ENCODE data around the gene FUT8. TPM values are rescaled to one million over a fixed set of nuclear protein-coding genes. Genes with fewer than 3 reads are reported as not detected.

The FUT8 gene
- total and polyA plus RNA-seq, 9 donors, result 18.1 to 51.1 (median 27.4) TPM

DNA sequence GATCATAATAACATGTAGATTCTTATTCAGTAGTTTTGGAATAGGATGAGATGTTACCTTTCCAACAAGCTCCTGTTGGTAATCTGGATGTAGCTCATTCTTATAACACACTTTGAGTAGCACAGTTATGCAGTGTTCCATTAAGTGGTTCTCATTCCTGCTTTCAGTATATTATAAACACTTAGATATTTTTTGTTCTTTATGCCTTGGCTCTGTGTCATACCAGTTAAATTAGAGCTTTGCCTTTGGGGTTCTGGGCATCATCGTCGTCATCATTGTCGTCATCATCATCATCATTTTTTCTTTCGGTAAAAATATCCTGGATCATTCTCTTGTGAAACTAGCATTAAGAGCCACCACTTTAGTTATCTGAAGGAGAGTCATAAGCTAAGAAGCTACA is 87.5 kb downstream of the FUT8 start:
- no peak for DNase-seq
- intact Hi-C loops (cut with DNase I), result no loop called here
- Histone ChIP-seq H3K4me1 (ENCODE audit: insufficient read depth) (peaks cover 2% of the 10 kb centered on the region), H3K27me3 (no peaks in the 10 kb centered on the region), H3K36me3 (no peaks in the 10 kb centered on the region), H3K4me3 (no peak overlapping the region), H3K9me3 (no peaks in the 10 kb centered on the region), H3K27ac (no peak overlapping the region)
- WGBS, 3 donors, result 98% methylated on average over 4 of the region's 4 CpGs
- TF ChIP-seq POLR2A (IDR thresholded peaks at IDR 0.05), result no peak
- no peak for TF ChIP-seq EP300 (IDR thresholded peaks at IDR 0.05)

- H3K27ac ChIP-seq, result no peak overlapping the region
- H3K36me3 ChIP-seq, result no peaks in the 10 kb centered on the region
- no peaks in the 10 kb centered on the region for H3K27me3 ChIP-seq
- H3K4me3 ChIP-seq, result no peak overlapping the region
- no peak for DNase-seq
- H3K4me1 ChIP-seq (ENCODE audit: insufficient read depth), result peaks cover 2% of the 10 kb centered on the region
- intact Hi-C loops (cut with DNase I), result no loop called here
- no peaks in the 10 kb centered on the region for H3K9me3 ChIP-seq
- no peak for TF ChIP-seq EP300 (IDR thresholded peaks at IDR 0.05)
- TF ChIP-seq POLR2A (IDR thresholded peaks at IDR 0.05), result no peak
- no peak for TF ChIP-seq CTCF (IDR thresholded peaks at IDR 0.05)
These were observed 88.8 kb downstream of the FUT8 start for GRCh38 chr14:65501328-65501727.

DNA sequence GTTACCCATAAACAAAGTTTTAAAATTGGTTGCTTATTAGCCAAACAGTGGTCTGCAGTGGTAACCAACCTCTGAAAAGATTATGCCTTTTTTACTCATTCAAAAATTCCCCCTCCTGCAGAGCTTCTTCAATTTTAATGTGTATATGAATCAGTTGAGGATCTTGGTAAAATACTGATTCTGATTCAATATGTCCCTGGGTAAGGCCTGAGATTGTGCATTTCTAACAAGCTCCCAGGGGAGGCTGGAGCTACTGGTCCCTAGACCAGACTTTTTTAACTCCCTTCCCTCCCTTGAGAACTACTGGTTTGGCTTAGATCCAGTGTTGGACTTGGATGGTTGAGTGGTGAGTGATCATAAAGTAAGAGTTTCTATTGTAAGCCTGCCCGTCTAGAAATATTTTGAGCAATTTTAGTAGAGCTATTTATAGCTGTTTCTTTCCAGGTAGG is 90.2 kb downstream of the FUT8 start:
- TF ChIP-seq POLR2A (IDR thresholded peaks at IDR 0.05), result no peak
- H3K27me3 ChIP-seq, result no peaks in the 10 kb centered on the region
- intact Hi-C loops (cut with DNase I), result no loop called here
- DNase-seq, result no peak
- H3K9me3 ChIP-seq, result no peaks in the 10 kb centered on the region
- H3K4me3 ChIP-seq, result no peak overlapping the region
- H3K27ac ChIP-seq, result no peak overlapping the region
- peaks cover 2% of the 10 kb centered on the region for H3K4me1 ChIP-seq (ENCODE audit: insufficient read depth)
- H3K36me3 ChIP-seq, result no peaks in the 10 kb centered on the region
- 75 to 84% (median 81%) methylated on average over 1 of the region's 1 CpG for WGBS, 3 donors

GRCh38 chr14:65503771-65504170 is 91.2 kb downstream of the FUT8 start:
- intact Hi-C loops (cut with DNase I), result no loop called here
- 21 to 48% (median 39%) methylated on average over 3 of the region's 3 CpGs for WGBS, 3 donors
- H3K9me3 ChIP-seq, result no peaks in the 10 kb centered on the region

GRCh38 chr14:65506801-65507200 is 94.3 kb downstream of the FUT8 start:
- H3K9me3 ChIP-seq, result no peaks in the 10 kb centered on the region

More at GRCh38 chr14:65503771-65504170, 91.2 kb downstream of the FUT8 start:
- H3K4me1 ChIP-seq (ENCODE audit: insufficient read depth), result peaks cover 2% of the 10 kb centered on the region
- H3K27me3 ChIP-seq, result no peaks in the 10 kb centered on the region
- H3K4me3 ChIP-seq, result no peak overlapping the region
- no peak for DNase-seq
- TF ChIP-seq POLR2A (IDR thresholded peaks at IDR 0.05) (no peak), CTCF (IDR thresholded peaks at IDR 0.05) (no peak), EP300 (IDR thresholded peaks at IDR 0.05) (no peak)
- no peak overlapping the region for H3K27ac ChIP-seq
- no peaks in the 10 kb centered on the region for H3K36me3 ChIP-seq

More at GRCh38 chr14:65506801-65507200, 94.3 kb downstream of the FUT8 start:
- H3K36me3 ChIP-seq, result no peaks in the 10 kb centered on the region
- TF ChIP-seq POLR2A (IDR thresholded peaks at IDR 0.05), result no peak
- no peak for TF ChIP-seq CTCF (IDR thresholded peaks at IDR 0.05)
- no peak for TF ChIP-seq EP300 (IDR thresholded peaks at IDR 0.05)
- H3K27ac ChIP-seq, result no peak overlapping the region
- H3K4me1 ChIP-seq (ENCODE audit: insufficient read depth), result peaks cover 2% of the 10 kb centered on the region
- WGBS, 3 donors, result 61 to 66% (median 66%) methylated on average over 6 of the region's 6 CpGs
- intact Hi-C loops (cut with DNase I), result no loop called here
- H3K4me3 ChIP-seq, result no peak overlapping the region
- no peaks in the 10 kb centered on the region for H3K27me3 ChIP-seq
- DNase-seq, result no peak
